Measurements from ENCODE around the gene LDAF1.

GRCh38 chr16:21218153-21218552 is 59.7 kb downstream of the LDAF1 start:
- no peak for TF ChIP-seq CTCF (IDR thresholded peaks at IDR 0.05)
- no peak for TF ChIP-seq POLR2AphosphoS5 (IDR thresholded peaks at IDR 0.05; ENCODE audit: insufficient read depth in 1 of 2, low read depth in 1 of 2)
- no peak for TF ChIP-seq POLR2A (IDR thresholded peaks at IDR 0.05)

Data from vagina (tissue), 2 donors.